ENCODE data around the gene L1TD1.

Gene L1TD1

DNA sequence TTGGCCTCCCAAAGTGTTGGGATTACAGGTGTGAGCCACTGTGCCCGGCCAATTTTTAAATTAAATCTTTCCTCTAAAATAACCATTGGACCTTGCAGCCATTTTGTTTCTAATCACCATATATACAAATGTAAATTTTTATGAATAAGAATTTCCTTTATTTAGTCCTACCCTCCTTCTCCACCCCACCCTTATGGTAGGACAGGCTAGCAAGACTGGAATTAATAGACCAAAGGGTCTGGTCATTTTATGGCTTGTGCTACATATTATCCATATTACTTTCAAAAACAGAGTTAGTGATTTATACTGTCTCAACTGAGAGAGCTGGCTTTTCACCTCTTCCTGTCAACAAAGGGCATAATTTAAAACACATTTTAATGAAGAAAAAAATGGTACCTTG, 26.5 kb downstream of the L1TD1 start:
- H3K4me3 ChIP-seq (replicated peaks; ENCODE audit: low read depth, low read length) = no peak overlapping the region
- no peak for TF ChIP-seq CTCF (IDR thresholded peaks at IDR 0.05; ENCODE audit: low read depth, low read length, missing control alignments)
- no peak for DNase-seq (ENCODE audit: extremely low read depth, low read depth)

DNA sequence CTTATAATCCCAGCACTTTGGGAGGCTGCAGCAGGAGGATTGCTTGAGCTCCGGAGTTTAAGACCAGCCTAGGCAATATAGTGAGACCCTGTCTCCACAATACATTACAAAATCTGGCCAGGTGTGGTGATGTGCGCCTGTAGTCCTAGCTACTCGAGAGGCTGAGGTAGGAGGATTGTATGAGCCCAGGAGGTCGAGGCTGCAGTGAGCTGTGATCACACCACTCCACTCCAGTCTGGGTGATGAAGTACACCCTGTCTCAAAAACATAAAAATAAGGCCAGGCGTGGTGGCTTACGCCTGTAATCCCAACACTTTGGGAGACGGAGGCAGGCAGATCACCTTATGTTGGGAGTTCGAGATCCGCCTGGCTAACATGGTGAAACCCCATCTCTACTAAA, 27.7 kb downstream of the L1TD1 start:
- no peak for DNase-seq (ENCODE audit: extremely low read depth, low read depth)
- TF ChIP-seq CTCF (IDR thresholded peaks at IDR 0.05; ENCODE audit: low read depth, low read length, missing control alignments) = no peak
- no peak overlapping the region for H3K4me3 ChIP-seq (replicated peaks; ENCODE audit: low read depth, low read length)

DNA sequence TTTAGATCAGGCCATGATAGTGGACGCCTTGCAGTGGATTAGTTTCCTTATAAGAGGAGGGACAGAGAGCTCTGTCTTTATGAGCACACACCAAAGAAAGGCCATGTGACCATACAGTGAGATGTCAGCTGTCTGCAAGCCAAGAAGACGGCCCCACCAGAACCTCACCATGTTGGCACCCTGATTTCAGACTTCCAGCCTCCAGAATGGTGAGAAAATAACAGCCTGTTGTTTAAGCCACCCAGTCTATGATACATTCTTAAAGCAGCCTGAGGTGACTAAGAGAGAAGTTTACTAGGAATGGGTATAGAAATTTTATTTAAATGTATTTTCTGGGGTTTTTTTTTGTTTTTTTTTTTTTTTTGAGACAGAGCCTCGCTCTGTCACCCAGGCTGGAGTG, 29.5 kb downstream of the L1TD1 start:
- DNase-seq (ENCODE audit: extremely low read depth, low read depth) = no peak
- no peak for TF ChIP-seq CTCF (IDR thresholded peaks at IDR 0.05; ENCODE audit: low read depth, low read length, missing control alignments)
- no peak overlapping the region for H3K4me3 ChIP-seq (replicated peaks; ENCODE audit: low read depth, low read length)

DNA sequence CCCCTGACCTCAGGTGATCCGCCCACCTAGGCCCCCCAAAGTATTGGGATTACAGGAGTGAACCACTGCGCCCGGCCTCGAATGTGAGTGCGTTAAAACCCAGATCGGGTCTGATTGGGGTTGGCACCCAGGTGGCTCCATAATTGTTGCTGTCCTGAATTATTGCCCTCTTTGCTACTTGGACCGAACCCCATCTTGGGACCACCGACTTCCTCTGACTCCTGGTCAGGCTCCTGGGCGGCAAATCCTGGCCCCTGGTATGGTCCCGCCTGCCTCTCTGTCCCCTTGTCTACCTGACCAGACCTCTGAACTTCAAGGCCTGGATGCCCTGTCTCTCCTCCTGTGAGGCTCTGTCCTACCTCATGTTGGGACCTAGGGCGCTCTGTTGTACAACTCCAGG, 32.8 kb downstream of the L1TD1 start:
- TF ChIP-seq CTCF (IDR thresholded peaks at IDR 0.05; ENCODE audit: low read depth, low read length, missing control alignments) = no peak
- DNase-seq (ENCODE audit: extremely low read depth, low read depth) = no peak
- no peak overlapping the region for H3K4me3 ChIP-seq (replicated peaks; ENCODE audit: low read depth, low read length)

- no peak for TF ChIP-seq CTCF (IDR thresholded peaks at IDR 0.05; ENCODE audit: low read depth, low read length, missing control alignments)
- H3K4me3 ChIP-seq (replicated peaks; ENCODE audit: low read depth, low read length) = no peak overlapping the region
- DNase-seq (ENCODE audit: extremely low read depth, low read depth) = no peak
Measured at GRCh38 chr1:62228136-62228882, 33.7 kb downstream of the L1TD1 start.

DNA sequence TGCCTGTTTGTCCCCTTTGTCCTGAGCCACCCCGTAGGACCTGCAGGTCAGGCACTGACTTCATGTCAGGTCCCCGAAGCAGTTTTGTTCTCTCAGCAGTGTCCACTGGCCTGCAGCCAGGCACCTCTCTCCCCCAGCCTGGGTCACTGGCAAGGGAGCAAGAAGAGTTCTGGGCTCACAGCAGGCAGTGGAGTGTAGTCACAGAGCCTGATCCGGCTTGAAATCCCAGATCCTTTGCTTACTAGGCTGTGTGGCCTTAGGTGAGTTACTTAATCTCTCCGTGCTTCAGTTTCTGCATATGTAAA, 34.2 kb downstream of the L1TD1 start:
- no peak overlapping the region for H3K4me3 ChIP-seq (replicated peaks; ENCODE audit: low read depth, low read length)
- DNase-seq (ENCODE audit: extremely low read depth, low read depth) = no peak
- no peak for TF ChIP-seq CTCF (IDR thresholded peaks at IDR 0.05; ENCODE audit: low read depth, low read length, missing control alignments)

- H3K4me3 ChIP-seq (replicated peaks; ENCODE audit: low read depth, low read length) = no peak overlapping the region
- DNase-seq (ENCODE audit: extremely low read depth, low read depth) = no peak
- no peak for TF ChIP-seq CTCF (IDR thresholded peaks at IDR 0.05; ENCODE audit: low read depth, low read length, missing control alignments)
Measured at GRCh38 chr1:62229468-62229867, 34.8 kb downstream of the L1TD1 start.
